Activated gamma-delta T cell treated with Interleukin-2 at 50 U/mL for 16 hours (primary cell): ENCODE data around the gene CFHR2.

Experiments
- DNase-seq: peaks from one replicate; pipeline ENCODE4 v3.0.0-alpha.2; 2020

Gene CFHR2

DNA sequence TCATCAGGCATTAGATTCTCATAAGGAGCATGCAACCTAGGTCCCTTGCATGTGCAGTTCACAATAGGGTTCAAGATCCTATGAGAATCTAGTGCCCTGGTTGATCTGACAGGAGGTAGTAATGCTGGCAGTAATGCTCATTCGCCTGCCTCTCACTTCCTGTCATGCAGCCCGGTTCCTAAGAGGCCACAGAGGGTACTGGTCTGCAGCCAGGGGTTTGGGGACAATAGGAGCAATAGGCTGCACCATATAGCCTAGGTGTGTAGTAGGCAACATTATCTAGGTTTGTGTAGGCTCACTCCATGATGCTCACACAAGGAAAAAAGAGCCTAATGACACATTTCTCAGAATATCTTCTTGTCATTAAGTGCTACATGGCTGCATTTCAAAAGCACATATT is 59.6 kb downstream of the CFHR2 start:
- no peak for DNase-seq

GRCh38 chr1:197008861-197009260 is 65.3 kb downstream of the CFHR2 start:
- no peak for DNase-seq
